HG02588 (cell line): ENCODE results near the gene HAAO.

Source experiments
- ATAC-seq: cut with Tn5 transposase; IDR thresholded peaks from one replicate; pipeline ENCODE4 v1.9.1; 2021; ENCODE audit warnings: mild to moderate bottlenecking, moderate library complexity; ENCODE audit not compliant: unreplicated experiment

Gene HAAO

DNA sequence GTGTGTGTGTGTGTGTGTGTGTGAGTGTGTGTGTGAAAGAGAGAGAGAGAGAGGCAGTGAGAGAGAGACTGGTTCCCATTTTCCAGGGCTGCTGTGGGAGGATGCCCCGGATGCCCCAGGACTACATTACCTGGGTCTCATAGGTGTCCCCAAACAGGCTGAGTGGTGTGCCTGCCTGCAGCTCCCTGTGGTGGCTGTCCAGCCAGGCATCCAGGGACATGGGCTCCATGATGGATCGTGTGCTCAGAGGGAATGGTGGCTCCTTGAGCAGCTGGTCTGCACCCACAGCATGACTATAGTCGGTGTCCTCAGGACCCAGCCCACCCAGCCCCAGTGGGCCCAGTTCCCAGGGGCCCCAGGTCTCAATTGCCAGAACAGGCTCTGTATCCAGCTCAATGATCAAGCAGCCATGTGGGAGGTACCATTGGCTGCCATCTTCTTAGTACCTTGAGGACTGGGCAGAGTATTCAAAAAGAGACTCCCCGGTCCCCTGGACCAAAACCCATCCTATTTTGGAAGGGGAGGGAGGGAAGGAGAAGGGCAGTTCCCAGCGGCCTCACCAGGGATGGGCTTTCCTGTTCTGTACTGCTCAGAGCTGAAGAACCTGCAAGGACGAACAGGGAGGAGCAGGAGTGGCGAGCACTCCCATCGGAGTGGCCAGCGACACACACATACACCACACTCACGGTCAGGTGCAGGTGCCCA lies 22.6 kb downstream of the HAAO start:
- ATAC-seq = no peak

GRCh38 chr2:42768706-42769256 lies 23.6 kb downstream of the HAAO start:
- ATAC-seq = no peak

DNA sequence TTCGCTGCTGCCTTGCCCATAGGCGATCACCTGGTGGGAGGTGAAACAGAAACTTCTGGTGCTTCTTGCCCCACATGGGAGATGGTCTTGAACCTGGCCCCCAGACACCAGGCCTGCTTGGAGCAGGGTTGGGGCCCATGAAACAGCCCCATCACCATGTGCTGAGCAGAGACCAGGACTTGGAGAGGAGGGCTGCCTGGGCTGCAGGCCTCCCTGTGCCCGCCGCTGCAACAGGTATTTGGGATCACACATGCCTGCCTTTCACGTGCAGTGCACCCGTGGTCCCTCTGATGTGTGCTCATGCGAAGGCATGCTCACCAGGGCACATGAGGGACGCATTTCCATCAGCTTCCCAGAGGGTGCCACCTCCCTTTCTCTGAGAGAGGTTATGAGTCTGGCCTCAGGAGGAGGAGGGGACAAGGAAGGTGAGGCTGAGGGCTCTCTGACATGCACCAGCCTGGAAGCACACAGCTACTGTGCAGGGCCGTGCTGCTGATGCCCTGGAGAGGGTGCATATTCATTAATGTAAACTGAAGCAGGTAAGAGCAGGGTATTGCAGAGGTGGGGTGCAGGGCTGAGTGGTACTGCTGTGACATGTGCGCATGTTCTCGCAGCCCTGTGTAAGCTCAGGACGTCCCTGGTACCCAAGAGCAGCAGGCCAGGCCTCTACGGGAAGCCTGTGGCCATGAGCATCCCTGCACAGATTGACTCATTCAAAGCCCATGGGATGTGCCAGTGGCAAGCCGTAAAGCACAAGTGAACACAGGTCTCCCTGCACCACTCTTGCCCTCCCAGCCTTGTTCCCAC lies 24.3 kb downstream of the HAAO start:
- no peak for ATAC-seq

DNA sequence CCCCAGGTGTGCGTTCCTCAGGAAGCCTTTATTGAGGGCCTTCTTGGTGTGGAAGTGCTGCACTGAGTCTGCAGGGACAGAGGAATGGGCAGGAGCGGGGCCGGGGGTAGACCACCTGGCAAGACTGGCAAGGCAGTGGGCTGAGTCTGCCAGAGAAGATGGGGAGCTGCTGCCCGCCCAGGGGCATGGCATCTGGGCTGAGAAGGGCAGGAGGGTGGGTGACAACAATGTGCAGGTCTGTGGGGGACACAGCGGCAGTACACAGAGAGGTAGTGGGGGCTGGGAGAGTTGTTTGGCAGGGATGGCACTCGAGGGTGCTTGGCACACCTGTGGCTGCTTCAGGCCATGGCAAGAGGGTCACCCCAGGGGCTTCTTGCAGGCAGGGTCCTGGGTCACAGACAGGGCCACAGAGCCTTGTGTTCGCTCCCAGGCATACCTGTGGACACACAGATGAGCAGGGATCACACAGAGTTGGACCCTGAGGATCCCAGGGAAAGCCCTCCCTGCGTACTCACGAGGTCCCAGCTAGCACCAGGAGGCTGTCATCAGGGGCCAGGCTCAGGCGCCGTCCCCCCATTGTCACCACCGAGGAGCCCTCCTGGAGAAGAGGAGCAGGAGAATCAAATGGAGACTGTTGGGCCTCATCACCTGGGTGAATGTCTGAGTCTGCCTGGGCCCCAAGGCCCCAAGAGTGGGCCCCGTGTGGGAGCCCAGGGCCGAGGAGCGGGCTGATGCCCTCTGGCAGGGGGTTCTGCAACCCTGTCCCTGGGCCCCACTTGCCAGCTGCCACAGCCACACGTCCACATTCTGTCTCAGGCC lies 25.1 kb downstream of the HAAO start:
- no peak for ATAC-seq

GRCh38 chr2:42765686-42766085 lies 26.7 kb downstream of the HAAO start:
- no peak for ATAC-seq

DNA sequence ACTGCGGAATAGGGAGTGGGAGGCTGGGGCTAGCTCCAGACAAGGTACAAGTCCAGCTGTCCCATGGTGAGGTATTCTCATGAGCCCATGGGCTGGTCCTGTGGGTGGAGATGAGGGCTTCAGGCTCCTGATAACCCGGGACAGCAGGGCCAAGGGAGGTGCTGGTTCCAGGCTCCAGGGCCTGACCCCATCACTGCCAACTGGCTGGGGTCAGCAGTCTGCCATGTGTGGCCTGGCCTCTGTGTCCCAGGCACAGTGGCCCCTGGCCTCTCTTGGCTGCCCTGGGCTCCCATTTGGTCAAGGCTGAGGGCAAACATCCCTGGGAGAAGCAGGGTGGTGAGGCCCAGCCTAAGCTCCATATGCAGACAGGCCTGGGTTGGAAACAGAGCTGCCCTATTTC lies 27.5 kb downstream of the HAAO start:
- ATAC-seq = no peak

DNA sequence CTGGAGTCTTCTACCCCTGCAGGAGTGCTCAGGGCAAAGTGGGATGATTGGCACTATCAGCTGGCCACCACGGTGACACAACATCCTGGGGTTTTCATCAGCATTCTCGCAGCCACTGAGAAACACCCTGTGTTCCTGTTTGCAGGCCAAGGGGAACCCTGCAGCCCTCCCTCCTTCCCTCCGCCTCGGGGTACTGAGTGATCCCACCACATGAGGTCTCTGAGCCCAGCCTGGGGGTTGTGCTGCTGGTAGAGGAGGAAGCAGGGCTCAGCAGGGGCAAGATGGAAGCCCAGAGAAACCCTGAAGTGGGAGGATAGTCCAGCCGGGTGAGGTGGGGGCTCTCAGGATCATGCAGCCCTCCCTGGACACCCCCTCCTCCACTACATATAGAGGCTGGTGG lies 28.3 kb downstream of the HAAO start, which contains the start of gene OXER1:
TSS of gene OXER1 (minus strand) at position 40 of the 400 bp plus-strand sequence. CDS start 73 bp downstream, outside the sequence.
- ATAC-seq = no peak

DNA sequence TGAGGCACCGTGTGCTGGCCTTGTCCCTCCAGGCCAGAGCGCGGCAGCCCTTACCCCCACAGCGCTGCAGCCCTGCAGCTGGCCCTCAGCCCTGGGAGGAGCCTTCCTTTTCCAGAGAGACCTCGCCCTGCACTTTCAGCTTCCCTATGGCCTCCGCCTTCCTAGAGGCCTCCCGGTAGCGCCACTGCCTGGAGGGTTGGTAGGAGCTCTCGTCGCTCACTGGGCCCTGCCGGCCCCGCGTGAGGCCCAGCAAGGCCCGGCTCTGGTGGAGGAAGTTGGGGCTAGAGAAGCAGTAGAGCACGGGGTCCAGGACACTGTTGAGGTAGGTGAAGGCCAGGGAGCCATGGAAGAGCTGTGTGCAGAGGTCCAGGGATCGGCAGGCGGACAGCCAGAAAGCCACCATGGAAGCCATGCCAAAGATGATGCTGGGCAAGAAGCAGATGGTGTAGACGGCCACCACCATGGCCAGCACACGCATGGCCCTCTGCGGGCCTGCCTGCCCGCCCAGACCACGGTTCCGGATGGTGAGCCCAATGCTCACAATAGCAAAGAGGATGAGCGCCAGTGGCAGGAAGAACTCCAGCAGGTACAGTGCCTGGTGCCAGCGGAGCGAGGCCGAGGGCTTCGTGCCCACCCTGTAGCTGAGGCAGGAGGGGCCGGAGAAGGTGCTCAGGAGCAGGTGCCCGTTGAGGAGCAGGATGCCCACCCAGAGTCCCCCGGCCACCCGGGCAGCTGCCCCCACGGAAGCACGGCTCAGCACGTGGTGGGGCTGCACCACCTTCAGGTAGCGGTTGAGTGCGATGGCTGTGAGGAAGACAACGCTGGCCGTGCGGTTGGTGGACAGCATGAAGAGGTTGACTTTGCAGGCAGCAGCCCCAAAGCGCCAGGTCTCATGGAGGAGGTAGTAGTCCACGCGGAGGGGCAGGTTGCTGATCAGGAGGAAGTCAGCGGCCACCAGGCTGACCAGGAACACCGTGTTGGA lies 29.3 kb downstream of the HAAO start:
- no peak for ATAC-seq

DNA sequence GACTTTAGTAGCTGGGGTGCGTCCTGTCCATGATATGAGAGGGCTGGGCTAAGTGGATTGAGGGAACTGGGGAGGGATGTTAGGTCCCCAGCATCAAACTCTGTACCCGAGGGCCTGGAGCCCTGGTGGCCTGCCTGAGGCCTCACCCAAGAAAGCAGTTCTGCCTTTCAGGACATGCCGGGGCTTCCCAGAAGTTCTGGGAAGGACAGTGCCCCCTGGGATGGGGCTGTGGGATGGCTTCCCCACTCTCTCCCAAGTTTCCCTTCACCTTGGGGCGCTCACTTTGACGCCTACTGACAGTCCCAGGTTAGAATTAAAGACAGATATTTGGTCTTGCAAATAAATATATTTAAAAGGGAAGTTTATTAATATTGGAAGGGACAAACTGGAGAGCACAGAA lies 30.2 kb downstream of the HAAO start:
- ATAC-seq = no peak

GRCh38 chr2:42761554-42761953 lies 30.8 kb downstream of the HAAO start:
- no peak for ATAC-seq

DNA sequence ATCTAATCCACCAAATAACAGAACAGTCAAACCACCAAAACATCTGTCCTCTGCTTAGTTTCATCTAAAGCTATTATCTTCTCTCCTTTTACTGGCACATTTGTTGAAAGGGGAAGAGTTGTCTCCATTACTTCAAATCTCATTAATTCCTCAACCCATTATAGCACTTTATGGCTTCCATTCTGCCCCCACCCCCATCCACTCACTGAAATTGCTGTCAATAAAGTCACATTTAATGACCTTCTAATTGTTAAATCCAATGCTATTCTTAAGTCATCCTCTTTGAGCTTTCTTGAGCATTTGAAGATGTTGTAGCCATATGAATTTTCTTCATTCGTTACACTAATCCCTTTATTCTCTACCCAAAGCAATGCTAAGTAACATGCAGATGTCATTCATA lies 33.6 kb downstream of the HAAO start:
- no peak for ATAC-seq

DNA sequence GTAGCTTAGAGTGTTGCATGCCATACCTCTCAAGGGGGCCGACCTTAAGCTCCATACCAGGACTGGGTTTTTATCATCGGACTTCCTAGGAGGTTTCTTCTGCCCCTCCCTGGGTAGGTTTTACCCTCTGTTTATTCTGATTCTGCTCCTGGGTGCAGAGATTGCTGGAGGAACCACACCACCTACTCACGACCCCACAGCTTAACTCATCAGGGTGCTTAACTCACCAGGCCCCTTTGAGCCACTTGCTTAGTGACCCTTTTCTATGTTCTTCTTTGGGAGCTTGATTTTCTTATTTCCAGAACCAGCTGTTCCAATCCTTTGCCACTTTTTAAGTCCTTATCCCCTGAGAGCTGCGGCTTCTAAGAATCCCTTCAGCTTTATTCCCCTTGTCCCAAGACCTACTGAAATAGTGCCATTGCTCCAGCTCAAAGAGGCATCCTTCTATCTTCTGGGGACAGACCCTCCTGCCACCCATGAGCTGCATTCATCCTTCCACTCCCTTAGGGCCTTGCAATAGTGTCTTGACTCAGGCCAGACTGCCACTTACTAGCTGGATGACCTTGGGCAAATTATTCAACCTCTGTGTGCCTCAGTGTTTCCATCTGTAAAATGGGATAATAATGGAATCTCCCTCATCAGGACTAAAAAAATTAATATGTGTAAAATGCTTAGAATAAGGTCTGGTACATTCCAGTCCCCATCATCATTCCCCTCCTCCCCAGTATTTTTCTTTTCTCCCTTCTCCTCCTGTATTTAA lies 34.2 kb downstream of the HAAO start:
- ATAC-seq = no peak

GRCh38 chr2:42756966-42757513 lies 35.3 kb downstream of the HAAO start:
- ATAC-seq = no peak

DNA sequence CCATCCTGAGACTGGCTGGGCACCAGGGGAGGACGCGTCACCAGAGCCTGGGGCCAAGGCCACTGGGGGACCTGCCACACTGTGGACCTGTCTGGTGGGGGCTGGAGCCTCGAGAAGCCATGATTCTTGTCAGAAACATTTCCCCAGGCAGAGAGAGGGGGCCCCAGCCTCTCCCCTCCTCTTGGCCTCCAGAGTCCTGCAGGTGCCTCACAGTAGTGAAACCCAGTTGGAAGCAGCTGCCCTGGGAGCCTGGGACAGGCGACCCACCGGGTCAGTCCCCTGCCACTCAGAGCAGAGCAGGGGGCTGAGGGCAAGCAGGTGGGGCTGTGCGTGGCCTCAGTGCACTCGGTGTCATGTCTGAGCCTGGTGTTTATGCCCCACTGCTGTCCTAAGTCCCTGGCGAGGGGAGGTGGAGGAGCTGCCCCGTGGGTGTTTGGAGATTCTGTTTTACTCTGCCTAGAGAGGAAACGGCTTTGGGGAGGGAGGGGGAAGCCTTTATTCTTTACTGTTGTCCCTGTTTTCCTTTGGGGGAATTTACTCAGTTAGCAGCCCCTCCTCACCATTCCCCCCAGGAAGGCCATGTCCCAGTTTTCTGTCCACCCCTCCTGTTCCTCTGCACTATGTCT lies 36.1 kb downstream of the HAAO start:
- ATAC-seq = no peak

- no peak for ATAC-seq
Observed at GRCh38 chr2:42755191-42755880, 37.0 kb downstream of the HAAO start.

- no peak for ATAC-seq
Observed at GRCh38 chr2:42754776-42755140, 37.6 kb downstream of the HAAO start.

DNA sequence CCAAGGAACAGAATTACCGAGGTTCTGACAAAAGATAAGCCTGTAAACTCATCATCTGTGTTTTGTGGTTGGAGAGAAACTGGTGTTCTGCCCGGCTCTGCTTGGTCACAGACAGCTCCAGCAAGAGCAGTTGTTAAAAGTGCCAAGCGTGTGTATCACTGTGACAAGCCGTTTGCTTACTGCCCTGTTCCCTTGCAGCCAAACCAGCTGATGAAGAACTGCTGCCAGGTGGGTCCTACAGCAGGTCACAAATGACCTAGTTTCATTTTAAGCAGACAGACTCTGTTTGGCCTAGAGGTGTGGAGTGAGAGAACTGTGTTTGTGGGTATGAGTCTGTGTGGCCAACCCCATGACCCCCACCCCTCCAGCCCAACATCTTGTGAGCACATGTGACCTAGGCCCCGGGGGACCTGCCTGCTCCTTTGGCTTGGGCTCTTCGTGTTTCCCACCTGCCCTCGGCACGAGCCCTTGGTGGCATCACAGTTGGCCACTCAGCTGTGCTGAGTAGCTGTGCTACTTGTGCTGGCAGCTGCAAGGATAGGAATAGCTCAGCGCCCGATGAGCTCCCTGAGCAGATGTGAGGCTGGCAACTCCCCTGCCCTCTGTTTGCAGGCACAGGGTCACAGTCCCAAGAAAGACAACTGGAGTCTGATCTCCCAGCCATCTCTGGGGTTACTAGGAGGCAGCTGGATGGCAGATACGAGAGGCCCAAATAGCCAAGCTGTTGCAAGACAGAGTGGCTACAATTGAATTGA lies 38.2 kb downstream of the HAAO start:
- ATAC-seq = no peak
